Activated B cell treated with CpG ODN at 0.5 μM for 24 hours (primary cell): Measurements from ENCODE around the gene CRYZL1. TPM values are rescaled to one million over a fixed set of nuclear protein-coding genes. Genes with fewer than 3 reads are reported as not detected.
A peak's percentile ranks its signal among the peaks of the same experiment; 100 is the strongest.

Experiments used
- ATAC-seq: fragments of 200-7000 bp; cut with Tn5 transposase; one replicate; pipeline ENCODE4 v1.10.0; 2021; ENCODE audit warnings: low read depth, mild to moderate bottlenecking, moderate library complexity
- CTCF ChIA-PET: fragments of 350-600 bp; sonication (Branson Sonifier 250); formaldehyde crosslinking; loops from one replicate; lab custom pipeline; 2021; ENCODE audit warnings: antibody characterized with exemption; lab: Charles Lee
- POLR2A ChIA-PET: fragments of 350-600 bp; sonication (Branson Sonifier 250); formaldehyde crosslinking; loops from one replicate; lab custom pipeline; 2021; ENCODE audit warnings: antibody characterized with exemption; lab: Charles Lee
- DNase-seq: peaks from one replicate; pipeline ENCODE4 v3.0.0; 2022
- H3K27ac Mint-ChIP-seq: one replicate; pipeline ENCODE4 v1.8.0; 2020; ENCODE audit warnings: mixed read lengths
- H3K27me3 Mint-ChIP-seq: one replicate; pipeline ENCODE4 v1.8.0; 2021; ENCODE audit warnings: mixed read lengths
- H3K36me3 Mint-ChIP-seq: one replicate; pipeline ENCODE4 v1.8.0; 2021; ENCODE audit warnings: low read depth, mixed read lengths
- H3K4me1 Mint-ChIP-seq: one replicate; pipeline ENCODE4 v1.8.0; 2021; ENCODE audit warnings: mixed read lengths
- H3K4me3 Mint-ChIP-seq: one replicate; pipeline ENCODE4 v1.8.0; 2020; ENCODE audit warnings: mild to moderate bottlenecking, mixed read lengths
- H3K9me3 Mint-ChIP-seq: one replicate; pipeline ENCODE4 v1.8.0; 2020; ENCODE audit warnings: mixed read lengths
- CTCF ChIP-seq: fragments of 200-600 bp; IDR thresholded peaks from one replicate; pipeline ENCODE4 v1.8.0; 2022; ENCODE audit warnings: antibody characterized with exemption, mild to moderate bottlenecking
- intact Hi-C: fragments of 100-400 bp; cut with micrococcal nuclease; formaldehyde crosslinking; loops from one replicate; pipeline ENCODE4 v1.15.1; 2024
- total RNA-seq: library from RNA; stranded (reverse); gene quantifications from 2 replicates; pipeline ENCODE4 v1.2.3, GENCODE V29; 2022

Gene CRYZL1
- total RNA-seq, 1 donor from 2014 or later: 46.3 TPM

- POLR2A ChIA-PET: interaction anchor here (2.3 kb wide), 1 partner anchor 10 kb away, joined by 7 read pairs; the partner anchor contains the start of gene SON
- intact Hi-C loops: no loop called here
- H3K27ac Mint-ChIP-seq: no peak overlapping the region
Observed at GRCh38 chr21:33552999-33553598, 88.4 kb downstream of the CRYZL1 start.

GRCh38 chr21:33552093-33552998 lies 89.2 kb downstream of the CRYZL1 start:
- peaks cover 27% of the 10 kb centered on the region for H3K4me1 Mint-ChIP-seq
- CTCF ChIA-PET: no interaction called here

More at GRCh38 chr21:33552999-33553598, 88.4 kb downstream of the CRYZL1 start:
- ATAC-seq (no peak), DNase-seq (no peak)
- peaks cover 3% of the 10 kb centered on the region for H3K9me3 Mint-ChIP-seq
- H3K36me3 Mint-ChIP-seq: peaks cover 88% of the 10 kb centered on the region
- CTCF ChIA-PET: interaction anchor here (1.6 kb wide), 1 partner anchor 53 kb away, joined by 6 read pairs; no protein-coding TSS in a partner anchor
- H3K27me3 Mint-ChIP-seq: no peaks in the 10 kb centered on the region
- no peak for TF ChIP-seq CTCF
- H3K4me1 Mint-ChIP-seq: peaks cover 27% of the 10 kb centered on the region
- no peak overlapping the region for H3K4me3 Mint-ChIP-seq

GRCh38 chr21:33551664-33552063 lies 89.9 kb downstream of the CRYZL1 start:
- Mint-ChIP-seq H3K9me3 (peaks cover 3% of the 10 kb centered on the region), H3K4me3 (no peak overlapping the region), H3K27me3 (no peaks in the 10 kb centered on the region), H3K36me3 (peaks cover 84% of the 10 kb centered on the region), H3K4me1 (peaks cover 25% of the 10 kb centered on the region), H3K27ac (no peak overlapping the region)
- ChIA-PET CTCF (no interaction called here), POLR2A (interaction anchor here (0.6 to 2.3 kb wide), 4 partner anchors 9 to 615 kb away, joined by 3 to 7 read pairs (median 4); partner anchors contain the start of genes DNAJC28, DONSON and SON)
- ATAC-seq (no peak), DNase-seq (no peak)
- intact Hi-C loops: no loop called here
- TF ChIP-seq CTCF: no peak

More at GRCh38 chr21:33552093-33552998, 89.2 kb downstream of the CRYZL1 start:
- no peak overlapping the region for H3K4me3 Mint-ChIP-seq
- H3K27me3 Mint-ChIP-seq: no peaks in the 10 kb centered on the region
- TF ChIP-seq CTCF: no peak
- DNase-seq (no peak), ATAC-seq (peak; percentile 7)
- no peak overlapping the region for H3K27ac Mint-ChIP-seq
- peaks cover 3% of the 10 kb centered on the region for H3K9me3 Mint-ChIP-seq
- peaks cover 86% of the 10 kb centered on the region for H3K36me3 Mint-ChIP-seq
- intact Hi-C loops: no loop called here
- POLR2A ChIA-PET: interaction anchor here (1.2 to 2.3 kb wide), 3 partner anchors 9 to 61 kb away, joined by 3 to 7 read pairs (median 5); partner anchors contain the start of genes DNAJC28, DONSON and SON

- CTCF ChIA-PET: no interaction called here
- H3K27ac Mint-ChIP-seq: no peak overlapping the region
- H3K4me3 Mint-ChIP-seq: no peak overlapping the region
- ATAC-seq (no peak), DNase-seq (no peak)
- intact Hi-C loops: no loop called here
- H3K4me1 Mint-ChIP-seq: peaks cover 22% of the 10 kb centered on the region
- H3K27me3 Mint-ChIP-seq: no peaks in the 10 kb centered on the region
- POLR2A ChIA-PET: interaction anchor here (0.6 to 2.3 kb wide), 5 partner anchors 8 to 616 kb away, joined by 3 to 7 read pairs (median 3); partner anchors contain the start of genes DNAJC28, DONSON and SON
- no peak for TF ChIP-seq CTCF
- peaks cover 82% of the 10 kb centered on the region for H3K36me3 Mint-ChIP-seq
- peaks cover 3% of the 10 kb centered on the region for H3K9me3 Mint-ChIP-seq
Observed at GRCh38 chr21:33550772-33551660, 90.5 kb downstream of the CRYZL1 start.
